Raji (cell line): ENCODE measurements around the gene OR5M8.

Experiments
- POLR2A ChIP-seq: IDR thresholded peaks from 2 replicates; pipeline ENCODE4 v1.6.1; 2011; ENCODE audit warnings: low read depth, low read length, control low read depth; ENCODE audit not compliant: insufficient read depth

OR5M8 gene

DNA sequence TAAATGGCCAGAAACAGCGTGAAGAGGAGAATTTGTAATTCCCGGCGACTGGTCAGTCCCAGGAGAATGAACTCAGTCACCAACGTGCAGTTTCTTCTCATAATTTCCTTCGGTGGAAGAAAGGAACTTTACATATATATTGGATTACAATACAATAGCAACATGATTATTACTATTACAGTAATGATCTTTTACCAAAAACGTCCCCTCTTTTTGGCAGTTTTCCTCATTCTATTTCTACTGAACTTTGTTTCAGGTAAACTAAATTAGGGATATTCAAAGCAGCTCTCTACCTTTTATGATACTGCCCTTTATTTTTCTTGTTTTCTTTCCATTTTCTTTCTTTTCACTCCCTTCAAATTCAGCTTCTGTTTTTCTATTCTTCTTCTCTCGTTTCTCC, at the start of gene OR5M8:
OR5M8 (minus strand) TSS at position 101 of the 400 bp plus-strand sequence; CDS start at position 101, 0 bp downstream.
- no peak for TF ChIP-seq POLR2A

DNA sequence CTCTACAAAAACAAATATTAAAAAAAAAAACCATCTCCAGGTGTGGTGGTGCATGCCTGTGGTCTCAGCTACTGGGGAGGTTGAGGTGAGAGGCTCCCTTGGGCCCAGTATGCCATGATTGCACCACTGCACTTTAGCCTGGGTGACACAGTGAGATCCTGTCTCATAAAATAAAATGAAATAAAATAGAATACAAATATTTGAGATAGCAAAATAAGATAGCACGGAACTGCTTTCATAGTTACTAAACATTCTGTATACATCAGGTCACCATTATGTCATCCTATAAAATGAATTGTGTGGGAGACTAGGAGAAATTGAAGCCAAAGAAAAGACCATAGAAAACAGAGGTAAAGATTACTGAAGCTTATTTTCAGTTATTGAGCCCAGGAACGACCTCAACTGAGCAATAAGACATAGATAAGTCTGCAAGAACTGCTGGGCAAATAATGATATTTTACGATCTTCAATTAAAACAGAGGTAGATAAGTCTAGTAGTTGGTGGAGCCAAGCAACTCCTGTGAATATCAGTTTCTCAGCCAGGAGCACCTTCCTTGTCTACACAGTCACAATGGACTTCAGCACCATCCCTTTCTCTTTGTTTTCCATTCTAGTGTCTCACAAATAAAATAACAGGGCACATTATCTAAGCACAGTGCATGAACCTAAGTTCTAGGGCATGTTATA, 42.0 kb upstream of the OR5M8 start:
- no peak for TF ChIP-seq POLR2A

DNA sequence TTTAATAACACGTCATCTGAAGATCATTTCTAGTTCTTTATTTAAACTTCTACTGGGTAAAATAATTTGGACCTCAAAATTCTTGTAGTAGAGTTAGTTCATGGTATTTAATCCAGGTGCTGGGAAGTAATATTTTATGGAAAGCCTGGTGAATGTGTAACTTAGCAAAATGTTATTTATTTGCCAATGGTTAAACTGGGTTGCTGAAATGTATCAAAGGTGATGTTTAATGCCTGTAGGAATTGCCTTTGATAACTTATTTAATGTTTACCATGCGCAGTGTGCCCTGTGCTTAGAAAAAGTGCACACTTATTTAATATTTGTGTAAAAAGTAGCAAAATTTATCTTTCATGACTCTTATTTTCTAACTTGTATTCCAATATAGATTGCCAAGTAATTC, 40.7 kb upstream of the OR5M8 start:
- TF ChIP-seq POLR2A: no peak

DNA sequence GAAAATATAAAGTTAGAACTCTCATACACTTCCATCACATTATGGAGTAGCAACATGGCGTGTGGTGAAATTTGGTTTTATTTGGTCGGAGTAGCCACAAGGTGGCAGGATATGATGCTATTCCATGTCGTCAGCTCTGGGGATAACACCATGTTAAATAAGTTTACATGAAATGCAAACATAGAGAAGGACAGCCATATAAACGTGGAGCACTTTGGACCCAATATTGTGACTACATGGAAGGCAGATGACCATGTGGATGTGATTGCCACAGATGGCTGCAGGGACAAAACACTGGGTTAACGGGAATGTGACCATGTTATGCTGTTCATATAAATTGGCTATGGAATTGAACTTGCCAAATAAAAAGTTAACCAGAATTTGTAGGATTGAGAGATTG, 30.8 kb upstream of the OR5M8 start:
- no peak for TF ChIP-seq POLR2A

- TF ChIP-seq POLR2A: no peak
Observed at GRCh38 chr11:56513280-56513679, 22.1 kb upstream of the OR5M8 start.

GRCh38 chr11:56509439-56509838, 18.3 kb upstream of the OR5M8 start:
- no peak for TF ChIP-seq POLR2A

GRCh38 chr11:56497010-56497409, 5.8 kb upstream of the OR5M8 start:
- TF ChIP-seq POLR2A: no peak

- TF ChIP-seq POLR2A: no peak
Observed at GRCh38 chr11:56495117-56495516, 3.9 kb upstream of the OR5M8 start.

GRCh38 chr11:56486801-56487200, 4.4 kb downstream of the OR5M8 start:
- TF ChIP-seq POLR2A: no peak

GRCh38 chr11:56474729-56475235, 16.4 kb downstream of the OR5M8 start:
- no peak for TF ChIP-seq POLR2A

DNA sequence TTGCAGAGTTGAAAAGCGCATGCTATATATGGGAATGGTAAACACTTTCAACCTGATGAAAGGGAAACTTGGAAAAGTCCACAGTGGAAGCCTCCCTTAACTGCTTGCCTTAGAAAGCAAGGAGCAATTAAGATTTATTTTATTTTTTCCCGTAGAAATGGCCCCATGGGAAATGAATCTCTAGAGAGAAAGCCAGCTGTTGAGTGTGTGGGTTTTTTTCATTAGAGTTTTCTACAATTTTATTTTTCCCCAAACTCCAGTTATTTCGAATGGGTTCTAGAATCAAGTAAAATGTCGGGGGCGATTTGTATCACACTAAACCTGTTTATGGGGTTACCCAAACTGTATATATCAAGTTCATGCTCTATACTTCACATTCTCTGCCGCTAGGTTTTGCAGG, 17.9 kb downstream of the OR5M8 start, which contains the start of gene OR5M3:
OR5M3 (minus strand) TSS at position 101 of the 400 bp plus-strand sequence. CDS start 2,855 bp downstream, outside the sequence.
- no peak for TF ChIP-seq POLR2A

GRCh38 chr11:56457076-56457475, 34.1 kb downstream of the OR5M8 start:
- TF ChIP-seq POLR2A: no peak

DNA sequence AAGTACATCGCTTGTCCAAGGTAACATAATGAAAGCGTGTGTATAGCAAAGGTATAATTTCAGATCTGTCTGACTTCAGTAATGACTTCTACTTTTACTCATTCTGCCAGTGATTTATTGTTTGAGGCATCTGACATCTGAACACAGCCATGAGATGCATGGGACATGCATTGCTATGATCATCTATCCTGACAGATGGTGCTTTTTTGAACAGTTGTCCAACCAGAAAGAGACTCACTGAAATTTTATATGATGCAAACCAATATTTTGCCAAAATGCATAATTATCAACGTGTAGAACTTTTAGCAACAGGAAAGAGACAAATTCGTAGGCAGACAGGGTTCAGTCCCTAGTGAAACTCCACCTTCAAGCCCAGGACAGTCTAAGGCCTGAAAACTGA, 37.6 kb downstream of the OR5M8 start:
- TF ChIP-seq POLR2A: no peak
